Measurements from ENCODE around the gene TTLL11. TPM values are rescaled to one million over a fixed set of nuclear protein-coding genes. Genes with fewer than 3 reads are reported as not detected.
A peak's percentile ranks its signal among the peaks of the same experiment; 100 is the strongest.

TTLL11 gene
- total and polyA plus RNA-seq, 9 donors = 14.2 to 29.3 (median 20.1) TPM

DNA sequence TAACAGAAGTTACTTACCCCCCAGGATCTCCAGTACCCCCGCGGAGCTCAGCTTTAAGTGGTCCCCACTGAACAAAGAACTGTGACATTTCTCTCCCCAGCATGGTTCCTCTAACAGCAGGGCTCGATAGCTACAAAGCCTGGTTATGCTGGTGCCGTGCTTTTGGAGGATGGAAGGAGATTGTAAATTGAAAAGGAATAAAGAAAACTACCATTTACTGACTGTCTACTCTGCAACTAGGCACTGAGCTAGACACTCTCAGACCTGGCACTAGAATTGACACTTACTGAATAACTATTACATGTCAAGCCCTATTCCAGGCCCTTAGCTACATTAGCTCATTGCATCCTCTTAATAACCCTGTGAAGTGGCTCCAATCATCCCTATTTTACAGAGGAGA is 145.3 kb downstream of the TTLL11 start:
- no CpG with 5 or more reads among the region's 4 CpGs for WGBS (ENCODE audit: insufficient coverage)
- H3K27ac ChIP-seq (ENCODE audit: low read length) = no peak overlapping the region
- no peak overlapping the region for H3K4me3 ChIP-seq (ENCODE audit: low read length)
- peak; percentile 20 for DNase-seq
- H3K27me3 ChIP-seq (ENCODE audit: control insufficient read depth, insufficient read depth, low read length) = no peaks in the 10 kb centered on the region
- H3K9me3 ChIP-seq (replicated peaks; ENCODE audit: control insufficient read depth, low read depth, low read length) = no peaks in the 10 kb centered on the region
- peaks cover 7% of the 10 kb centered on the region for H3K36me3 ChIP-seq (ENCODE audit: control insufficient read depth, insufficient read depth, low read length)
- H3K4me1 ChIP-seq (ENCODE audit: control insufficient read depth, insufficient read depth, low read length) = no peaks in the 10 kb centered on the region

- no peaks in the 10 kb centered on the region for H3K4me1 ChIP-seq (ENCODE audit: control insufficient read depth, insufficient read depth, low read length)
- WGBS (ENCODE audit: insufficient coverage) = 100% methylated on average over 1 of the region's 5 CpGs
- no peak for DNase-seq
- no peak overlapping the region for H3K4me3 ChIP-seq (ENCODE audit: low read length)
- H3K9me3 ChIP-seq (replicated peaks; ENCODE audit: control insufficient read depth, low read depth, low read length) = no peaks in the 10 kb centered on the region
- peaks cover 11% of the 10 kb centered on the region for H3K36me3 ChIP-seq (ENCODE audit: control insufficient read depth, insufficient read depth, low read length)
- no peaks in the 10 kb centered on the region for H3K27me3 ChIP-seq (ENCODE audit: control insufficient read depth, insufficient read depth, low read length)
- no peak overlapping the region for H3K27ac ChIP-seq (ENCODE audit: low read length)
These were observed 146.6 kb downstream of the TTLL11 start for GRCh38 chr9:121946465-121946864.

GRCh38 chr9:121945849-121946248 is 147.3 kb downstream of the TTLL11 start:
- no peak overlapping the region for H3K27ac ChIP-seq (ENCODE audit: low read length)
- WGBS (ENCODE audit: insufficient coverage) = 89% methylated on average over 1 of the region's 4 CpGs
- no peaks in the 10 kb centered on the region for H3K4me1 ChIP-seq (ENCODE audit: control insufficient read depth, insufficient read depth, low read length)
- H3K27me3 ChIP-seq (ENCODE audit: control insufficient read depth, insufficient read depth, low read length) = no peaks in the 10 kb centered on the region
- no peaks in the 10 kb centered on the region for H3K9me3 ChIP-seq (replicated peaks; ENCODE audit: control insufficient read depth, low read depth, low read length)
- no peak for DNase-seq
- H3K36me3 ChIP-seq (ENCODE audit: control insufficient read depth, insufficient read depth, low read length) = peaks cover 11% of the 10 kb centered on the region
- no peak overlapping the region for H3K4me3 ChIP-seq (ENCODE audit: low read length)

- no peak overlapping the region for H3K4me3 ChIP-seq (ENCODE audit: low read length)
- peaks cover 5% of the 10 kb centered on the region for H3K36me3 ChIP-seq (ENCODE audit: control insufficient read depth, insufficient read depth, low read length)
- no peak overlapping the region for H3K27ac ChIP-seq (ENCODE audit: low read length)
- no peaks in the 10 kb centered on the region for H3K27me3 ChIP-seq (ENCODE audit: control insufficient read depth, insufficient read depth, low read length)
- no peaks in the 10 kb centered on the region for H3K9me3 ChIP-seq (replicated peaks; ENCODE audit: control insufficient read depth, low read depth, low read length)
- DNase-seq = no peak
- no peaks in the 10 kb centered on the region for H3K4me1 ChIP-seq (ENCODE audit: control insufficient read depth, insufficient read depth, low read length)
- 57% methylated on average over 2 of the region's 4 CpGs for WGBS (ENCODE audit: insufficient coverage)
These were observed 147.8 kb downstream of the TTLL11 start for GRCh38 chr9:121945281-121945680.

DNA sequence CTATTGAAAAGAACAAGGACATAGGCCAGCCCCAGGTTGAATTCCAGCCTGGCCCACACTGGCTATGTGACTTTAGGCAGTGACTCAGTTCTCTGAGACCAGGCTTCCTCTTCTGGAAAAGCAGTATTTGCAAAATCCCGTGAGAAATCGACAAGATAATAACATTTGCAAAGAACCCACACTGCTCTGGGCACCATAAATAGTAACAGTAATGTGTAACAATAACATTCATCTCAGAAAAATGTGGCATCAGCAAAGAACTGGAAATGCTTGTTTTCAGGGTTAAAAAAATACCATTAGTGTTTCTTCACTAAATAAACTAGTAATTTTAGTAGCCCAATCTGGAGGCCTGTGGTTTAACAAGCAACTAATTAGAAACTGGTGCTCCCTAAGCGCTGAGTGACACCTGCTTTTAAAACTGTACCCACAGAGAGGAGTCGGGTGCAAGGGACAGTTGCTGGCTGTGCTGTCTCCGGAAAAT is 148.4 kb downstream of the TTLL11 start:
- DNase-seq = no peak
- no peaks in the 10 kb centered on the region for H3K9me3 ChIP-seq (replicated peaks; ENCODE audit: control insufficient read depth, low read depth, low read length)
- 83% methylated on average over 1 of the region's 5 CpGs for WGBS (ENCODE audit: insufficient coverage)
- no peak overlapping the region for H3K4me3 ChIP-seq (ENCODE audit: low read length)
- no peak overlapping the region for H3K27ac ChIP-seq (ENCODE audit: low read length)
- H3K4me1 ChIP-seq (ENCODE audit: control insufficient read depth, insufficient read depth, low read length) = no peaks in the 10 kb centered on the region
- peaks cover 5% of the 10 kb centered on the region for H3K36me3 ChIP-seq (ENCODE audit: control insufficient read depth, insufficient read depth, low read length)
- no peaks in the 10 kb centered on the region for H3K27me3 ChIP-seq (ENCODE audit: control insufficient read depth, insufficient read depth, low read length)

DNA sequence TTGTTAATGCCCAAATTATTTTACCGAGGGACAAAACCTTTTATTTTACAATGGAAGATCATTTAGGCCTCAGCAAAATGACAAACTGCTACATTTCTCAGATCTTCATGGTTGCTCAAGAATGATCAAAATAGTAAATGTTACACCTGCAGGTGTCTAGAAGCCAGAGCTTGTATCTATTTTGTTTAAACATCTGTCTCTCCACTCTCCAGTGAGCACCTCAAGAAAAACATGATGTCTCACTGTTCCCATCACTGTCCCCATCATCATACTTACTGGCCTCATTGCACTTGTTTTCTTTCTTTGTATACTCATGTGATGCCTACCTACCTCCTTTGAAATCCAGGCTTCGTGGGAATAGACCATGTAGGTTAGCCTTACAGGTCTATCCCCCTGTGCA is 149.6 kb downstream of the TTLL11 start:
- Histone ChIP-seq H3K4me1 (ENCODE audit: control insufficient read depth, insufficient read depth, low read length) (no peaks in the 10 kb centered on the region), H3K36me3 (ENCODE audit: control insufficient read depth, insufficient read depth, low read length) (peaks cover 5% of the 10 kb centered on the region), H3K27me3 (ENCODE audit: control insufficient read depth, insufficient read depth, low read length) (no peaks in the 10 kb centered on the region), H3K9me3 (replicated peaks; ENCODE audit: control insufficient read depth, low read depth, low read length) (no peaks in the 10 kb centered on the region), H3K27ac (ENCODE audit: low read length) (no peak overlapping the region), H3K4me3 (ENCODE audit: low read length) (no peak overlapping the region)
- DNase-seq = no peak
- no CpG with 5 or more reads among the region's 2 CpGs for WGBS (ENCODE audit: insufficient coverage)

GRCh38 chr9:121942866-121943382 is 150.2 kb downstream of the TTLL11 start:
- Histone ChIP-seq H3K9me3 (replicated peaks; ENCODE audit: control insufficient read depth, low read depth, low read length) (no peaks in the 10 kb centered on the region), H3K4me1 (ENCODE audit: control insufficient read depth, insufficient read depth, low read length) (no peaks in the 10 kb centered on the region), H3K4me3 (ENCODE audit: low read length) (no peak overlapping the region), H3K27ac (ENCODE audit: low read length) (no peak overlapping the region), H3K27me3 (ENCODE audit: control insufficient read depth, insufficient read depth, low read length) (no peaks in the 10 kb centered on the region), H3K36me3 (ENCODE audit: control insufficient read depth, insufficient read depth, low read length) (peaks cover 5% of the 10 kb centered on the region)
- 90% methylated on average over 9 of the region's 15 CpGs for WGBS (ENCODE audit: insufficient coverage)
- no peak for DNase-seq

DNA sequence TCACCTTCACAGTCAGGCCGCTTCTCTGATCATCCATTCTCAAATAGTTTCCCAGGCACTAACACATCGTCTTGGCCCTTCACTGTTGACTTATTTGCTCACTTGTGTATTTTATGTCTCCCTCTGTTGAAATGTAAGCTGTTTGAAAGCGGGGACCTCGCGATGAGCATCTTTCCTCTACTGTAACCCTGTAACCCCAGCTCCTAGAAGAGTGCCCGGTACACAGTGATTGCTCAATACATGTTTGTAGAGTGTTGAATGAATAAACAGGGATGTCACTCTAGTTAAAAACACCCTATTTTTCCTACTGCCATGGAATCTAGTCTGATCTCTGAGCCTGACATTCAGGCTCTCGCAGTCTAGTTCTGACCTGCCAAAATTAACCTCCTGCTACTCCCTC is 150.8 kb downstream of the TTLL11 start:
- H3K36me3 ChIP-seq (ENCODE audit: control insufficient read depth, insufficient read depth, low read length) = peaks cover 5% of the 10 kb centered on the region
- no peaks in the 10 kb centered on the region for H3K9me3 ChIP-seq (replicated peaks; ENCODE audit: control insufficient read depth, low read depth, low read length)
- no peak for DNase-seq
- no peak overlapping the region for H3K4me3 ChIP-seq (ENCODE audit: low read length)
- no peak overlapping the region for H3K27ac ChIP-seq (ENCODE audit: low read length)
- 100% methylated on average over 2 of the region's 7 CpGs for WGBS (ENCODE audit: insufficient coverage)
- H3K4me1 ChIP-seq (ENCODE audit: control insufficient read depth, insufficient read depth, low read length) = no peaks in the 10 kb centered on the region
- H3K27me3 ChIP-seq (ENCODE audit: control insufficient read depth, insufficient read depth, low read length) = no peaks in the 10 kb centered on the region

DNA sequence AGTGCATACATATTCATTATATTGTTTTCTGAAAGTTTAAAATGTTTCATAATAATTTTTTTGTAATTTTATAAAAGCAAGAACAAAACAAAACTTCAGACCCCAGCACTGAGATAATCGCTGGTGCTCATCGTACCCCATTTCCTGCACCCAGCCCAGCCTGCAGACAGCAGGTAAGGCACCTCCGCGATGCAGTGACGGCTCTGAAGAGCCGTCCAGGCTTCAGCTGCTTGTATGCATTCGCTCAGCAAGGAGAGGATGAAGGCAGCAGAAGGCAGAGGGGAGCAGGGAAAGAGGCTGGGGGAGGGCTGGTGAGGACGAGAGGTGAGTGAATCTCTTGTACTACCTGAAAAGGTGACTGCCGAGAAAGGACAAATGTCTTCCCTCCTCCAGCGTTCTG is 153.5 kb downstream of the TTLL11 start:
- Histone ChIP-seq H3K4me3 (ENCODE audit: low read length) (no peak overlapping the region), H3K4me1 (ENCODE audit: control insufficient read depth, insufficient read depth, low read length) (no peaks in the 10 kb centered on the region), H3K36me3 (ENCODE audit: control insufficient read depth, insufficient read depth, low read length) (peaks cover 6% of the 10 kb centered on the region), H3K9me3 (replicated peaks; ENCODE audit: control insufficient read depth, low read depth, low read length) (no peaks in the 10 kb centered on the region), H3K27me3 (ENCODE audit: control insufficient read depth, insufficient read depth, low read length) (no peaks in the 10 kb centered on the region), H3K27ac (ENCODE audit: low read length) (no peak overlapping the region)
- WGBS (ENCODE audit: insufficient coverage) = 54% methylated on average over 4 of the region's 10 CpGs
- DNase-seq = no peak

GRCh38 chr9:121938621-121939020 is 154.5 kb downstream of the TTLL11 start:
- H3K27ac ChIP-seq (ENCODE audit: low read length) = no peak overlapping the region
- WGBS (ENCODE audit: insufficient coverage) = no CpG with 5 or more reads among the region's 3 CpGs
- DNase-seq = no peak

DNA sequence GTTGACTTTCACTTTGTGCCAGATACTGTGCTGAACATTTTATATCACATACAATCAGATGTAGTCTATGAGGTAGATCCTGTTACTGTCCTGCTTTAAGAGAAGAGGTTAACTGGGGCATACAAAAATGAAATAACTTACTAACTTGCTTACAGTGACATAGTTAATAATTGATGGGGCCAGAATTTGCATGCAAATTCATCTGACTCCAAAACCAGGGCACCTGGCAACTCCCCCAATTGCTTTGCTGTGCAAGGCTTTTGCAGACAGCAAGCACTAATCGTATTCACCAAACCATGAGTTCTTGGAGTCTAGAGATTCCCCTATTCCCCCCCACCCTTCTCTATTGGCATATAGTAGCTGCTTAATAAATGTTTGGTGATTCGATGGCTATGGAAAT is 155.9 kb downstream of the TTLL11 start:
- WGBS (ENCODE audit: insufficient coverage) = no CpG with 5 or more reads among the region's 2 CpGs
- no peak for DNase-seq
- no peak overlapping the region for H3K27ac ChIP-seq (ENCODE audit: low read length)
- H3K4me3 ChIP-seq (ENCODE audit: low read length) = no peak overlapping the region
- H3K4me1 ChIP-seq (ENCODE audit: control insufficient read depth, insufficient read depth, low read length) = no peaks in the 10 kb centered on the region
- H3K36me3 ChIP-seq (ENCODE audit: control insufficient read depth, insufficient read depth, low read length) = peaks cover 6% of the 10 kb centered on the region
- no peaks in the 10 kb centered on the region for H3K27me3 ChIP-seq (ENCODE audit: control insufficient read depth, insufficient read depth, low read length)
- no peaks in the 10 kb centered on the region for H3K9me3 ChIP-seq (replicated peaks; ENCODE audit: control insufficient read depth, low read depth, low read length)

More at GRCh38 chr9:121938621-121939020, 154.5 kb downstream of the TTLL11 start:
- H3K36me3 ChIP-seq (ENCODE audit: control insufficient read depth, insufficient read depth, low read length) = peaks cover 6% of the 10 kb centered on the region
- H3K27me3 ChIP-seq (ENCODE audit: control insufficient read depth, insufficient read depth, low read length) = no peaks in the 10 kb centered on the region
- no peaks in the 10 kb centered on the region for H3K9me3 ChIP-seq (replicated peaks; ENCODE audit: control insufficient read depth, low read depth, low read length)
- no peak overlapping the region for H3K4me3 ChIP-seq (ENCODE audit: low read length)
- no peaks in the 10 kb centered on the region for H3K4me1 ChIP-seq (ENCODE audit: control insufficient read depth, insufficient read depth, low read length)
